Trophoblast cell (in vitro differentiated cells and primary cell): ENCODE results near the gene CDHR5.

Source experiments
- DNase-seq, 2 donors: peaks; one replicate each; pipeline ENCODE4 v3.0.0-alpha.2; 2016
- H2AFZ ChIP-seq: 2 replicates; pipeline ENCODE4 v1.6.1; 2013; ENCODE audit warnings: low read length, moderate library complexity, mild to moderate bottlenecking; ENCODE audit not compliant: insufficient read depth, poor library complexity
- H2AK5ac ChIP-seq: 2 replicates; pipeline ENCODE4 v1.6.1; 2013; ENCODE audit warnings: mild to moderate bottlenecking, low read length
- H2BK120ac ChIP-seq: 2 replicates; pipeline ENCODE4 v1.6.1; 2013; ENCODE audit warnings: low read length, mild to moderate bottlenecking, moderate library complexity; ENCODE audit not compliant: insufficient read depth, poor library complexity
- H2BK12ac ChIP-seq: 2 replicates; pipeline ENCODE4 v1.6.1; 2013; ENCODE audit warnings: mild to moderate bottlenecking, low read length, moderate library complexity
- H2BK5ac ChIP-seq: 2 replicates; pipeline ENCODE4 v1.6.1; 2013; ENCODE audit warnings: low read length, low read depth, moderate library complexity, mild to moderate bottlenecking; ENCODE audit not compliant: poor library complexity
- H3K14ac ChIP-seq: 2 replicates; pipeline ENCODE4 v1.6.1; 2013; ENCODE audit warnings: mild to moderate bottlenecking, low read length
- H3K18ac ChIP-seq: 2 replicates; pipeline ENCODE4 v1.6.1; 2013; ENCODE audit warnings: mild to moderate bottlenecking, low read length
- H3K23ac ChIP-seq: 2 replicates; pipeline ENCODE4 v1.6.1; 2013; ENCODE audit warnings: low read length
- H3K27ac ChIP-seq: 2 replicates; pipeline ENCODE4 v1.5.1; 2013; ENCODE audit warnings: low read depth, mild to moderate bottlenecking, inconsistent platforms, low read length, moderate library complexity
- H3K27me3 ChIP-seq: 2 replicates; pipeline ENCODE4 v1.6.1; 2013; ENCODE audit warnings: inconsistent platforms, mild to moderate bottlenecking, low read length, moderate library complexity; ENCODE audit not compliant: insufficient read depth
- H3K36me3 ChIP-seq, 2 experiments: 1 replicate in 1 of 2; 2 replicates in 1 of 2; pipeline ENCODE4 v1.6.1; 2013; ENCODE audit warnings: low read length in 2 of 2, mild to moderate bottlenecking in 2 of 2, moderate library complexity in 1 of 2; ENCODE audit not compliant: insufficient read depth in 2 of 2, control insufficient read depth in 1 of 2
- H3K4ac ChIP-seq: 2 replicates; pipeline ENCODE4 v1.6.1; 2013; ENCODE audit warnings: low read depth, mild to moderate bottlenecking, low read length, moderate library complexity
- H3K4me1 ChIP-seq, 2 experiments: 1 replicate in 1 of 2; 2 replicates in 1 of 2; pipeline ENCODE4 v1.6.1; 2013; ENCODE audit warnings: low read length in 2 of 2, mild to moderate bottlenecking in 2 of 2, moderate library complexity in 1 of 2; ENCODE audit not compliant: insufficient read depth in 2 of 2, control insufficient read depth in 1 of 2
- H3K4me2 ChIP-seq: 2 replicates; pipeline ENCODE4 v1.6.1; 2013; ENCODE audit warnings: inconsistent platforms, mild to moderate bottlenecking, low read length, moderate library complexity
- H3K4me3 ChIP-seq: 2 replicates; pipeline ENCODE4 v1.5.1; 2013; ENCODE audit warnings: mild to moderate bottlenecking, low read depth, low read length, inconsistent platforms
- H3K79me1 ChIP-seq: one replicate; pipeline ENCODE4 v1.6.1; 2013; ENCODE audit warnings: low read length
- H3K79me2 ChIP-seq: 2 replicates; pipeline ENCODE4 v1.6.1; 2013; ENCODE audit warnings: low read length, mild to moderate bottlenecking; ENCODE audit not compliant: control insufficient read depth, insufficient read depth, poor library complexity
- H3K9ac ChIP-seq: 2 replicates; pipeline ENCODE4 v1.6.1; 2013; ENCODE audit warnings: mild to moderate bottlenecking, low read length
- H3K9me3 ChIP-seq: 2 replicates; pipeline ENCODE4 v1.6.1; 2013; ENCODE audit warnings: low read depth, mild to moderate bottlenecking, control low read depth, inconsistent platforms, low read length; ENCODE audit not compliant: insufficient read depth
- H4K12ac ChIP-seq: 2 replicates; pipeline ENCODE4 v1.6.1; 2013; ENCODE audit warnings: low read depth, mild to moderate bottlenecking, low read length, moderate library complexity
- H4K8ac ChIP-seq: 2 replicates; pipeline ENCODE4 v1.6.1; 2013; ENCODE audit warnings: low read depth, mild to moderate bottlenecking, low read length, moderate library complexity
- H4K91ac ChIP-seq: one replicate; pipeline ENCODE4 v1.6.1; 2013; ENCODE audit warnings: low read depth, mild to moderate bottlenecking, low read length, moderate library complexity
- WGBS: extraction: QIAGEN DNeasy Blood & Tissue Kit; methylation state at CpG from one replicate; pipeline ENCODE4 v1.1.7; 2013; ENCODE audit warnings: missing lambda C conversion rate; ENCODE audit not compliant: insufficient read length, insufficient coverage; ENCODE audit errors: extremely low coverage; 5-methylcytosine and 5-hydroxymethylcytosine counted together

The CDHR5 gene

GRCh38 chr11:598005-598680, 26.6 kb downstream of the CDHR5 start:
- H3K9ac ChIP-seq = no peak overlapping the region
- H2AFZ ChIP-seq = no peak overlapping the region
- H3K23ac ChIP-seq = no peak overlapping the region
- H4K12ac ChIP-seq = no peak overlapping the region
- no peak overlapping the region for H3K27ac ChIP-seq
- H3K9me3 ChIP-seq = peaks cover 2% of the 10 kb centered on the region
- H2BK12ac ChIP-seq = no peak overlapping the region
- no peak overlapping the region for H3K4me2 ChIP-seq
- no peak overlapping the region for H4K8ac ChIP-seq
- no CpG with 5 or more reads among the region's 30 CpGs for WGBS
- H3K79me1 ChIP-seq = no peaks in the 10 kb centered on the region
- no peaks in the 10 kb centered on the region for H3K79me2 ChIP-seq
- no peak overlapping the region for H3K18ac ChIP-seq
- H4K91ac ChIP-seq = no peak overlapping the region
- no peak overlapping the region for H2BK5ac ChIP-seq
- H2BK120ac ChIP-seq = no peak overlapping the region
- peaks cover 84 to 86% of the 10 kb centered on the region in 2 experiments for H3K36me3 ChIP-seq
- H3K4me3 ChIP-seq = peak overlapping the region; percentile 25
- no peak overlapping the region for H2AK5ac ChIP-seq
- no peak overlapping the region for H3K14ac ChIP-seq
- no peaks in the 10 kb centered on the region for H3K4me1 ChIP-seq
- DNase-seq = no peak
- H3K27me3 ChIP-seq = no peaks in the 10 kb centered on the region
- no peak overlapping the region for H3K4ac ChIP-seq

DNA sequence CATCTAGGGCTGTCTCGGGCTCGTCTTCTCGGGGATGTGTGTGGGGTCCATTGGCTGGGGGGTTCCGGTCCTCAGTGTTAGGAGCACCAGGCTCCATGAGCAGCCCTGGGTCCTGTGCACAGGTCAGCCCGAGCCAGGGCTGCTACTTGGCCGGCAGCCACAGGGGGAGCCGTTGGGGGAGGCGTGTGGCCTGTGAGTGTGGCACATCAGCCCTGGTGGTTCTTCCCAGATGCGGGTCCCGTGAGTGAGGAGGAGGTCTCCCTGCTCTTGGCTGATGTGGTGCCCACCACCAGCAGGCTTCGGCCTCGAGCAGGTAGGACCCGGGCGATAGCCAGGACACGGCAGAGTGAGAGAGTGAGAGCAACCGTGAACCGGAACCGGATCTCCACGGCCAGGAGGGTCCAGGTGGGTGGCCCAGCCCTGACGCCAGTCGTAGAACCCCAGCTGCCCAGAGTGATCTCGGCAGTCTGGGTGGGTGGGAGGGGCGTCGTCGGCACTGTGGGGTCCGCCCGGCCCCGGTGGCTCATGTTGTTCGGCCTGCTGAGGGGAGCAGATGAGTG, 27.5 kb downstream of the CDHR5 start:
- no peak overlapping the region for H3K4me3 ChIP-seq
- H3K18ac ChIP-seq = no peak overlapping the region
- H3K9me3 ChIP-seq = peaks cover 2% of the 10 kb centered on the region
- no peak overlapping the region for H4K91ac ChIP-seq
- no peak overlapping the region for H3K4ac ChIP-seq
- H3K79me2 ChIP-seq = no peaks in the 10 kb centered on the region
- no peak for DNase-seq
- no peak overlapping the region for H3K27ac ChIP-seq
- H2BK120ac ChIP-seq = no peak overlapping the region
- H3K4me1 ChIP-seq = no peaks in the 10 kb centered on the region
- H2AK5ac ChIP-seq = no peak overlapping the region
- H2BK5ac ChIP-seq = no peak overlapping the region
- H3K23ac ChIP-seq = no peak overlapping the region
- H2BK12ac ChIP-seq = no peak overlapping the region
- H3K27me3 ChIP-seq = no peaks in the 10 kb centered on the region
- peaks cover 85 to 87% of the 10 kb centered on the region in 2 experiments for H3K36me3 ChIP-seq
- WGBS = no CpG with 5 or more reads among the region's 29 CpGs
- no peak overlapping the region for H3K14ac ChIP-seq
- H4K12ac ChIP-seq = peak overlapping the region; percentile 4
- H4K8ac ChIP-seq = no peak overlapping the region
- no peak overlapping the region for H3K9ac ChIP-seq
- H3K79me1 ChIP-seq = no peaks in the 10 kb centered on the region
- no peak overlapping the region for H3K4me2 ChIP-seq
- no peak overlapping the region for H2AFZ ChIP-seq

GRCh38 chr11:596374-596773, 28.4 kb downstream of the CDHR5 start:
- Histone ChIP-seq H2BK12ac (no peak overlapping the region), H2BK5ac (no peak overlapping the region)
- no CpG with 5 or more reads among the region's 10 CpGs for WGBS

DNA sequence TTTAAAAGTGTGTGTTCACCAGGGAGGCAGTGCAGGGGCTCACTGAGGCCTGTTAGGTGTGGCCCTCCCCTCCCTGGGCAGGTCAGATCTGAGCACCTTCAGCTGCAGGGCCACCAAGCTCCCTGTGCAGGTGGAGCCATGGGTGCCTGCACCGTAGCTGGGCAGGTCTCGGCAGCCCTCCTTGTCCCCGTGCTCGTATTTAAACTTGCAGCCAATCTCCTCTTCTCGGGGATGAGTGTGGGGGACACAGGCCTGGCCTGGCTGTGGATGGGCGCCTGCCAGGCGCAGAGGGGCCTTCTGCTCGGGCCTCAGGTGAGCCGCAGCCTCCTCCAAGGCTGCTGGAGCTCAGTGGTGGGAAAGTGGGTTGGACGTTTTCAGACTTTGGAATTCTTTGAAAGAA, 29.4 kb downstream of the CDHR5 start:
- Histone ChIP-seq H3K79me2 (no peaks in the 10 kb centered on the region), H3K23ac (no peak overlapping the region), H3K9me3 (peaks cover 2% of the 10 kb centered on the region), H3K4me3 (no peak overlapping the region), H2BK5ac (no peak overlapping the region), H3K36me3 (peaks cover 84 to 85% of the 10 kb centered on the region in 2 experiments), H3K27ac (no peak overlapping the region), H2BK120ac (no peak overlapping the region), H3K14ac (no peak overlapping the region), H3K27me3 (no peaks in the 10 kb centered on the region), H2AFZ (no peak overlapping the region), H4K12ac (no peak overlapping the region), H3K79me1 (no peaks in the 10 kb centered on the region), H3K4me2 (no peak overlapping the region), H3K18ac (no peak overlapping the region), H3K4me1 (no peaks in the 10 kb centered on the region), H4K91ac (no peak overlapping the region), H2BK12ac (no peak overlapping the region), H3K9ac (no peak overlapping the region), H2AK5ac (no peak overlapping the region), H3K4ac (no peak overlapping the region), H4K8ac (no peak overlapping the region)
- no CpG with 5 or more reads among the region's 10 CpGs for WGBS
- DNase-seq = no peak

More at GRCh38 chr11:596374-596773, 28.4 kb downstream of the CDHR5 start:
- H3K9me3 ChIP-seq = peaks cover 2% of the 10 kb centered on the region
- no peak overlapping the region for H3K9ac ChIP-seq
- no peak overlapping the region for H3K14ac ChIP-seq
- H4K91ac ChIP-seq = no peak overlapping the region
- no peaks in the 10 kb centered on the region for H3K27me3 ChIP-seq
- no peak overlapping the region for H3K18ac ChIP-seq
- H3K4ac ChIP-seq = no peak overlapping the region
- no peaks in the 10 kb centered on the region for H3K79me2 ChIP-seq
- H2AFZ ChIP-seq = no peak overlapping the region
- no peak overlapping the region for H4K12ac ChIP-seq
- peaks cover 82 to 85% of the 10 kb centered on the region in 2 experiments for H3K36me3 ChIP-seq
- H3K4me1 ChIP-seq = no peaks in the 10 kb centered on the region
- H3K4me2 ChIP-seq = no peak overlapping the region
- H4K8ac ChIP-seq = no peak overlapping the region
- no peak overlapping the region for H3K23ac ChIP-seq
- no peak overlapping the region for H2BK120ac ChIP-seq
- no peak overlapping the region for H3K4me3 ChIP-seq
- no peak for DNase-seq
- no peak overlapping the region for H2AK5ac ChIP-seq
- no peaks in the 10 kb centered on the region for H3K79me1 ChIP-seq
- H3K27ac ChIP-seq = no peak overlapping the region
